ENCODE results near the gene PIK3R6.

PIK3R6 gene

GRCh38 chr17:8754890-8755289 is 112.6 kb downstream of the PIK3R6 start:
- DNase-seq (ENCODE audit: low read depth in 1 of 2, low spot score in 1 of 2), result no peak

GRCh38 chr17:8753976-8754440 is 113.5 kb downstream of the PIK3R6 start:
- no peak for DNase-seq (ENCODE audit: low read depth in 1 of 2, low spot score in 1 of 2)

DNA sequence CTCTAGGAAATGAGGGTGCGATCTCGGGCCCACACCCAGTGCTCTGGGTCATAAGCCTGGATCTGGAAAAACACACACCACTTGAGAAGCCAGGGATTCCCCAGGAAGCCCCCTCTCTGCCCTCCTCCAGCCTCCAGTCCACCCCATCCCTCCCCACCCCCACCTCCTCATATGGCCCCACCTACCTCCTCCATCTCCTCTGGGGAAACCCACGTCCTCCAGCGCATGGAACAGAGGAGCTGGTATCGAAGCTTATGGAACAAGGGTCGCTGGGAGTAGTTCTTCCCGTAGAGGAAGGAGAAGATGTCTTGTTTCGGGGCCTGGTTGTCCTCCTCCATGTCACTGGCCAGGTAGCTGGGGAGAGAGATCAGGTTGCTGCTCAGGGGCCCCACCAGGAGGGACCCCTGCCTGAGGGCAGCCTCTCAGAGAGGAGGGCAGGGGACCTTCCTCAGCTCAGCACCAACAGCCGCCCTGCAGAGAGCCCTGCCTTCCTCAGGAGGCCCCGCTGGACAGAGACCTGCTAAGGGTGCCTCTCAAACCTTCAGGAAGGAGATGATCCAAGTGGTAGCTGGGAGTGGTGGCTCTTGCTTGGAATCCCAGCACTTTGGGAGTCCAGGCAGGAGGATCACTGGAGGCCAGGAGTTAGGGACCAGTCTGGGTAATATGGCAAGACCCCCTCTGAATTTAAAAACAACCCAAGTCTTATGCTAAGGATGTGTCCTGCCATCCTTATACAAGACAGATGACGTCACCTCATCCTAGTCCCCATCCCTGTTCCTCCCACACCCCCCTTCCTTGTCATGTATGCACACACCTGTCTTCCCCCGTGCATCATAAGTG is 114.1 kb downstream of the PIK3R6 start:
- DNase-seq (ENCODE audit: low read depth in 1 of 2, low spot score in 1 of 2), result no peak
